ENCODE measurements around the gene BMPER. TPM values are rescaled to one million over a fixed set of nuclear protein-coding genes. Genes with fewer than 3 reads are reported as not detected.

Gene BMPER
- total and polyA plus RNA-seq, 2 of the 8 experiments (the other 6 are each of a cell fraction or from before 2014, with no cell fraction given) = 0.33 to 0.69 TPM

DNA sequence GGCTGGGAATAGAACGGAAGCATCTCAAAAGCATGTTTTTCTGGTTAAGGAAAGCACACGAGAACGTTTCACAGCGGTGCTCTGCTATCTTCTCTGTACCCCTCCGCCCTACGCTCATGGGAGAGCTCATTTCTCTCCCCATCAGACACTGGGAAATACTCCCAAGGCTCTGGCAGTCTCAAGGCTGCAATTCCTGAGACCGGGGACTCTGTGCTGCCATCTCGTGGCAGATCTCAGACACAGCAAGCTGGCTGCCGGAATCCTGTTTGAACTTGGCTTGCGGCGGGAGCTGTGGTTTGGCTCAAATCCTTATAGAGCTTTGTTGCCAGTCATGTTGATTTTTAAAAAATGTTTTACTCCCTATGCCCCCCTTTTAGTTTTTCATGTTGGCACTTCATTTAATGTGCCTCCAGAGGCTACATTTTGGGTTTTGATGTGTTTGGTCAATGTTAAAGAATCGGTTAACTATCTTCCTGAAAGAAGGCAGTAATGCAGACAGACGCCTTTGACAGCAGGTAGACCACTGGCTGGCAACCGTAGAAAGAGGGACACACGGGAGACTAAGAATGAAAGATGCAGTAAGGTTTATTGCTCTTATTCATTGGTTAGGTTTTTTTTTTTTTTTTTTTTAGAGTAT, 27.6 kb downstream of the BMPER start (continued):
- TF ChIP-seq SIX5 (IDR thresholded peaks at IDR 0.05; ENCODE audit: low read depth, low read length) (no peak), ASH2L (IDR thresholded peaks at IDR 0.05; ENCODE audit: low read length) (no peak), ATF3 (IDR thresholded peaks at IDR 0.05; ENCODE audit: insufficient read depth, low read depth, low read length) (no peak), RAD21 (IDR thresholded peaks at IDR 0.05 in 1 of 2, conservative IDR thresholded peaks at IDR 0.05 in 1 of 2; ENCODE audit: low read depth in 2 of 2, low read length in 2 of 2) (peak; percentile 87 to 91)
- TF ChIP-seq, protein P1, sequence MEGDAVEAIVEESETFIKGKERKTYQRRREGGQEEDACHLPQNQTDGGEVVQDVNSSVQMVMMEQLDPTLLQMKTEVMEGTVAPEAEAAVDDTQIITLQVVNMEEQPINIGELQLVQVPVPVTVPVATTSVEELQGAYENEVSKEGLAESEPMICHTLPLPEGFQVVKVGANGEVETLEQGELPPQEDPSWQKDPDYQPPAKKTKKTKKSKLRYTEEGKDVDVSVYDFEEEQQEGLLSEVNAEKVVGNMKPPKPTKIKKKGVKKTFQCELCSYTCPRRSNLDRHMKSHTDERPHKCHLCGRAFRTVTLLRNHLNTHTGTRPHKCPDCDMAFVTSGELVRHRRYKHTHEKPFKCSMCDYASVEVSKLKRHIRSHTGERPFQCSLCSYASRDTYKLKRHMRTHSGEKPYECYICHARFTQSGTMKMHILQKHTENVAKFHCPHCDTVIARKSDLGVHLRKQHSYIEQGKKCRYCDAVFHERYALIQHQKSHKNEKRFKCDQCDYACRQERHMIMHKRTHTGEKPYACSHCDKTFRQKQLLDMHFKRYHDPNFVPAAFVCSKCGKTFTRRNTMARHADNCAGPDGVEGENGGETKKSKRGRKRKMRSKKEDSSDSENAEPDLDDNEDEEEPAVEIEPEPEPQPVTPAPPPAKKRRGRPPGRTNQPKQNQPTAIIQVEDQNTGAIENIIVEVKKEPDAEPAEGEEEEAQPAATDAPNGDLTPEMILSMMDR (IDR thresholded peaks at IDR 0.05; ENCODE audit: control extremely low read depth in 1 of 3, insufficient read depth in 1 of 3, low read depth in 1 of 3, low read length in 3 of 3) = peak; percentile 90 to 97 (median 92)
- TF ChIP-seq, protein P2, sequence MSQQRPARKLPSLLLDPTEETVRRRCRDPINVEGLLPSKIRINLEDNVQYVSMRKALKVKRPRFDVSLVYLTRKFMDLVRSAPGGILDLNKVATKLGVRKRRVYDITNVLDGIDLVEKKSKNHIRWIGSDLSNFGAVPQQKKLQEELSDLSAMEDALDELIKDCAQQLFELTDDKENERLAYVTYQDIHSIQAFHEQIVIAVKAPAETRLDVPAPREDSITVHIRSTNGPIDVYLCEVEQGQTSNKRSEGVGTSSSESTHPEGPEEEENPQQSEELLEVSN (IDR thresholded peaks at IDR 0.05) = no peak

Measured in H1 (cell line).